ENCODE results near the gene ADD3. TPM values are rescaled to one million over a fixed set of nuclear protein-coding genes. Genes with fewer than 3 reads are reported as not detected.
A peak's percentile ranks its signal among the peaks of the same experiment; 100 is the strongest.

ADD3 gene
- total RNA-seq, 2 donors from 2014 or later: 37.9 to 40.5 TPM

GRCh38 chr10:109961174-109962001, 46.4 kb upstream of the ADD3 start:
- H3K27ac ChIP-seq: peak overlapping the region; percentile 4 to 54 (median 26)
- ATAC-seq (peak; percentile 7), DNase-seq (peak in 1 of 4 donors; percentile 9)
- no peaks in the 10 kb centered on the region for H3K9me3 ChIP-seq
- H3K4me3 ChIP-seq: no peak overlapping the region
- 35 to 36% methylated on average over 5 of the region's 5 CpGs for WGBS, 2 donors
- peaks cover 69% of the 10 kb centered on the region for H3K4me1 ChIP-seq
- no peaks in the 10 kb centered on the region for H3K36me3 ChIP-seq (replicated peaks in 1 of 2; ENCODE audit: insufficient read depth in 1 of 2, low read depth in 2 of 2)
- H3K27me3 ChIP-seq: no peaks in the 10 kb centered on the region
- TF ChIP-seq, protein P1, sequence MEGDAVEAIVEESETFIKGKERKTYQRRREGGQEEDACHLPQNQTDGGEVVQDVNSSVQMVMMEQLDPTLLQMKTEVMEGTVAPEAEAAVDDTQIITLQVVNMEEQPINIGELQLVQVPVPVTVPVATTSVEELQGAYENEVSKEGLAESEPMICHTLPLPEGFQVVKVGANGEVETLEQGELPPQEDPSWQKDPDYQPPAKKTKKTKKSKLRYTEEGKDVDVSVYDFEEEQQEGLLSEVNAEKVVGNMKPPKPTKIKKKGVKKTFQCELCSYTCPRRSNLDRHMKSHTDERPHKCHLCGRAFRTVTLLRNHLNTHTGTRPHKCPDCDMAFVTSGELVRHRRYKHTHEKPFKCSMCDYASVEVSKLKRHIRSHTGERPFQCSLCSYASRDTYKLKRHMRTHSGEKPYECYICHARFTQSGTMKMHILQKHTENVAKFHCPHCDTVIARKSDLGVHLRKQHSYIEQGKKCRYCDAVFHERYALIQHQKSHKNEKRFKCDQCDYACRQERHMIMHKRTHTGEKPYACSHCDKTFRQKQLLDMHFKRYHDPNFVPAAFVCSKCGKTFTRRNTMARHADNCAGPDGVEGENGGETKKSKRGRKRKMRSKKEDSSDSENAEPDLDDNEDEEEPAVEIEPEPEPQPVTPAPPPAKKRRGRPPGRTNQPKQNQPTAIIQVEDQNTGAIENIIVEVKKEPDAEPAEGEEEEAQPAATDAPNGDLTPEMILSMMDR (IDR thresholded peaks at IDR 0.05): no peak
- TF ChIP-seq POLR2A (IDR thresholded peaks at IDR 0.05): no peak
- intact Hi-C loops (cut with DNase I): no loop called here

GRCh38 chr10:109962247-109962646, 45.5 kb upstream of the ADD3 start:
- TF ChIP-seq, protein P1 (IDR thresholded peaks at IDR 0.05): no peak
- no peak for TF ChIP-seq POLR2A (IDR thresholded peaks at IDR 0.05)
- no peak for DNase-seq
- peak overlapping the region in 3 of 4 donors; percentile 25 to 54 (median 27) for H3K27ac ChIP-seq
- ATAC-seq: no peak
- no peaks in the 10 kb centered on the region for H3K9me3 ChIP-seq
- no peaks in the 10 kb centered on the region for H3K36me3 ChIP-seq (replicated peaks in 1 of 2; ENCODE audit: insufficient read depth in 1 of 2, low read depth in 2 of 2)
- intact Hi-C loops (cut with DNase I): no loop called here
- H3K4me1 ChIP-seq: peaks cover 70% of the 10 kb centered on the region
- 100% methylated on average over 1 of the region's 1 CpG for WGBS, 2 donors
- H3K4me3 ChIP-seq: no peak overlapping the region
- no peaks in the 10 kb centered on the region for H3K27me3 ChIP-seq

- DNase-seq: no peak
- WGBS, 2 donors: 78 to 79% methylated on average over 5 of the region's 5 CpGs
- H3K27ac ChIP-seq: no peak overlapping the region
- H3K4me3 ChIP-seq: no peak overlapping the region
- ATAC-seq: no peak
- intact Hi-C loops (cut with DNase I): no loop called here
- no peaks in the 10 kb centered on the region for H3K36me3 ChIP-seq (replicated peaks in 1 of 2; ENCODE audit: insufficient read depth in 1 of 2, low read depth in 2 of 2)
- no peaks in the 10 kb centered on the region for H3K9me3 ChIP-seq
- peaks cover 67% of the 10 kb centered on the region for H3K4me1 ChIP-seq
- no peaks in the 10 kb centered on the region for H3K27me3 ChIP-seq
- TF ChIP-seq, protein P1 (IDR thresholded peaks at IDR 0.05): no peak
- TF ChIP-seq POLR2A (IDR thresholded peaks at IDR 0.05): no peak
Measured at GRCh38 chr10:109963439-109963838, 44.3 kb upstream of the ADD3 start.

- no peak overlapping the region for H3K27ac ChIP-seq
- H3K27me3 ChIP-seq: no peaks in the 10 kb centered on the region
- DNase-seq: no peak
- no peaks in the 10 kb centered on the region for H3K9me3 ChIP-seq
- H3K4me1 ChIP-seq: peaks cover 65% of the 10 kb centered on the region
- WGBS, 2 donors: 81 to 88% methylated on average over 10 of the region's 10 CpGs
- no peak for ATAC-seq
- intact Hi-C loops (cut with DNase I): no loop called here
- no peak for TF ChIP-seq POLR2A (IDR thresholded peaks at IDR 0.05)
- TF ChIP-seq, protein P1 (IDR thresholded peaks at IDR 0.05): no peak
- H3K4me3 ChIP-seq: no peak overlapping the region
- H3K36me3 ChIP-seq (replicated peaks in 1 of 2; ENCODE audit: insufficient read depth in 1 of 2, low read depth in 2 of 2): no peaks in the 10 kb centered on the region
Measured at GRCh38 chr10:109964318-109964717, 43.5 kb upstream of the ADD3 start.

Measured in body of pancreas (tissue), 4 donors.